Testis (tissue), 2 donors: ENCODE data around the gene APOBEC3H.

Source experiments
- POLR2A ChIP-seq: fragments of 450-650 bp; IDR thresholded peaks from one replicate; pipeline ENCODE4 v1.6.1; 2017; ENCODE audit warnings: antibody characterized with exemption, mild to moderate bottlenecking, moderate library complexity
- TF ChIP-seq, protein P1 (sequence below), 3 experiments: fragments of 450-650 bp in 2 of 3; fragments of 200-600 bp in 1 of 3; sonication (generic) in 1 of 3; IDR thresholded peaks; one replicate each; pipeline ENCODE4 v1.5.1; 2016 to 2019; ENCODE audit warnings: antibody characterized with exemption in 3 of 3, mild to moderate bottlenecking in 2 of 3, moderate library complexity in 1 of 3

- TF ChIP-seq POLR2A = no peak
- TF ChIP-seq, protein P1, sequence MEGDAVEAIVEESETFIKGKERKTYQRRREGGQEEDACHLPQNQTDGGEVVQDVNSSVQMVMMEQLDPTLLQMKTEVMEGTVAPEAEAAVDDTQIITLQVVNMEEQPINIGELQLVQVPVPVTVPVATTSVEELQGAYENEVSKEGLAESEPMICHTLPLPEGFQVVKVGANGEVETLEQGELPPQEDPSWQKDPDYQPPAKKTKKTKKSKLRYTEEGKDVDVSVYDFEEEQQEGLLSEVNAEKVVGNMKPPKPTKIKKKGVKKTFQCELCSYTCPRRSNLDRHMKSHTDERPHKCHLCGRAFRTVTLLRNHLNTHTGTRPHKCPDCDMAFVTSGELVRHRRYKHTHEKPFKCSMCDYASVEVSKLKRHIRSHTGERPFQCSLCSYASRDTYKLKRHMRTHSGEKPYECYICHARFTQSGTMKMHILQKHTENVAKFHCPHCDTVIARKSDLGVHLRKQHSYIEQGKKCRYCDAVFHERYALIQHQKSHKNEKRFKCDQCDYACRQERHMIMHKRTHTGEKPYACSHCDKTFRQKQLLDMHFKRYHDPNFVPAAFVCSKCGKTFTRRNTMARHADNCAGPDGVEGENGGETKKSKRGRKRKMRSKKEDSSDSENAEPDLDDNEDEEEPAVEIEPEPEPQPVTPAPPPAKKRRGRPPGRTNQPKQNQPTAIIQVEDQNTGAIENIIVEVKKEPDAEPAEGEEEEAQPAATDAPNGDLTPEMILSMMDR (IDR thresholded peaks at IDR 0.05) = no peak
Observed at GRCh38 chr22:39081016-39081415, 16.0 kb upstream of the APOBEC3H start.
